Measurements from ENCODE around the gene KIF26B.

The KIF26B gene

DNA sequence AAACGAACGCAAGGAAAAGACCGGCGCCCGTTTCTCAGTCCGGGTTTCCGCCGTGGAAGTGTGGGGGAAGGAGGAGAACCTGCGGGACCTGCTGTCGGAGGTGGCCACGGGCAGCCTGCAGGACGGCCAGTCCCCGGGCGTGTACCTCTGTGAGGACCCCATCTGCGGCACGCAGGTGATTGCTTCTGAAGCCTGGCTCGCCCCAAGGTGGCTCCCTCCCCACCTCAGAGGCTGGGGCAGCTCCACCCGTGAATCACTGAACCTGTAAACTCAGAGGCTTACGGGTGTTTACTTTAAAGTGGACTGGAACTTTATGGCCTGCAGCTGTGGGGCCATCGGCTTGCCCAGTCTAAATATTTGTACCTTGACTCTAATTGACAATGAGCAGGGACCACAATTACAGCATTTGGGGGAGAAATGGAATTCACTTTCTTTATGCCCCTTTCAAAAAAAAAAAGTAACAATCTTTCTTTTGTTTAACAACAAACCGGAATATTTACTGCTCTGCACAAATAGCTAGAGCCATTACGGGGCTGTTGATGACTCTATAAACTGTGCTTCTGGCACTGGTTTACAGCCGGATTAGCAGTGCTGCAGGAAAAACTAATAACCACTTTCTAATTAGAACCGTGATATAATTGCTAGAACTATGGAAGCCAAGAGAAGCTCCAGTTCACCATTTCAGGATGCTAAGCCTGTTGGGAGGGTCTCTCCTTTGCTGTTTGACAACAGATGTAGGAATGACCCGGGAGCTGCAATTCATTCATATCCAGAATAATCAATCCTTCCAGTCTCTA is 454.8 kb downstream of the KIF26B start:
- DNase-seq: no peak

GRCh38 chr1:245611251-245611650 is 456.5 kb downstream of the KIF26B start:
- DNase-seq: no peak

GRCh38 chr1:245614476-245614875 is 459.7 kb downstream of the KIF26B start:
- no peak for DNase-seq

DNA sequence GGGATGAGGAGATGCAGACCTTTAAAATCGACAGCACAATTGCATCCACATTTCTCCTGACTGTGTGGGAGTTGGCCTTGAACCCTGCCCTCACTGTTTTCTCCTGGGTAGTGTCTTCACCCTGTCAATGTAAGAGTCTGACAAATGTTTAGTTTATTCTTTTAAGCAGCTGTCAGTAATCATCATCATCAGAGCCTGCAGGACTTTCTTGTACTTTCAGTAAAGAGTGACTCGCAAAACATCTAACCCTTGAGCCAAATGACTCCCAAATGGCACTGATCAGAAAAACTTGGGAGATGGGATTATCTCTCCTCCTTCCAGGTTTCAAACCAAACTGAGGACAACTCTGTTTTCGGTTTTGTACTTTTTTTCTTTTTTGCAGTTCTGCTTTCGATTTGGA is 460.2 kb downstream of the KIF26B start:
- DNase-seq: no peak

GRCh38 chr1:245621589-245621988 is 466.8 kb downstream of the KIF26B start:
- no peak for DNase-seq

DNA sequence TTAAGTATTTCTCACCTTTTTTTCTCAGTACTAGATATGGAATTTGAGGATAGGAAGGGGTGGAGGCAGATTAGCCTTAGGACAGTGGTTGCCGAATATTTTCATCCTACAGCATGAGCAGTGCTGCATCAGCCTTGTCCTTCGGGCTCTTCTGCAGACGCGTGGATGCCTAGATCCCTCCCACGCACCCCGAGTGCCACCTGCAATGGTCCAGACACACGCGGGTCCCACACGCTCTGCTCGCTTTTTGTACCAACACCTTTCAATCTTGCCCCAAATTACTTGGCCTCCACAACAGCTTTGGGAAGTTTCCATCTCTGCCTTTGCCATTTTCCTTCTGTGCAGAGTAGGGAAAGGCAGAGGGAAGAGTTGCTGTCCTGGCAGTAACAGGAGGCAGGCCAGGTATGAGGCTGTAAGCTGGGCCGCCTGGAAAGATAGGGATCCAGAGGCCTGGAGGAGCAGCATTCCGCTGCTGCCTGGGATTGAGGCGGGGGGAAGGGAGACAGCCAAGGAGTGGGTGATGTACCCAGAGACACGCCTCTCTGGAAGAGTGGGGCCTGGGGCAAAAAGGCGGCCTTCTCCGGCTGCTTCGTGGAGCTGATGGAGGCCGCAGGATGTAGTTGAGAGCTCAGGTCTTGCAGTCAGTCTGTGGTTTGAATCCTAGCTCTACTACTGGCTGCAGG is 467.7 kb downstream of the KIF26B start:
- DNase-seq: no peak

DNA sequence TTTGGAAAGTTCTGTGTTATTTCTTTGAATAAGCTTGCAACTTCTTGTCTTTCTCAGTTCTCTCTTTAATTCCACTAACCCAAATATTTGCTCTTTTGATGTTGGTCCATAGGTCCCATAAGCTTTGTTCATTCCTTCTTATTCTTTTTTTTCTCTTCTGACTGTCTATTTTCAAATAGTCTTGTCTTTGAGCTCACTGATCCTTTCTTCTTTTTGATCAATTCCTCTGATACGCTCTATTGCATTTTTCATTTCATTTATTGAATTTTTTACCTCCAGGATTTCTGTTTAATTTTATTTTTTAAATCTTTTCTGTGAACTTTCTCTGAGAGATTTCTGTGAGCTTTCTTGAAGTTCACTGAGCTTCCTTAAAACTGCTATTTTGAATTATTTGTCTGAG is 486.6 kb downstream of the KIF26B start:
- no peak for DNase-seq

GRCh38 chr1:245645406-245645805 is 490.6 kb downstream of the KIF26B start:
- no peak for DNase-seq

DNA sequence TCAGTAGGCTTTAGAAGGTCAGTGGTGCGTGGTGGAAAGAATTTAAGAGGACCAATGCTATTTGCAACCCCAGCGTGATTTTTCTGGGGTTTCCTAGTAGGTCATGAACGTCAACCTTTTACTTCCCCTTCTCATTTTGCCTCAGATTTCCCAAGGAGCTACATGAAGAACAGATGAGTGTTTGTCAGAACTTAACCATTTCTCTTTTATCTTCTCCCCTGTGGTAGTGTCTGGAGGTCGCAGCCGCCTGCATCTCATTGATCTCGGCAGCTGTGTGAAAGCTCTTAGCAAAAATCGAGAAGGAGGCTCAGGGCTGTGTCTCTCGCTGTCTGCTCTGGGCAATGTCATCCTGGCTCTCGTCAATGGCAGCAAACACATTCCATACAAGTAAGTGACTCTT is 491.1 kb downstream of the KIF26B start:
- no peak for DNase-seq

GRCh38 chr1:245648749-245649522 is 494.2 kb downstream of the KIF26B start:
- DNase-seq: no peak

DNA sequence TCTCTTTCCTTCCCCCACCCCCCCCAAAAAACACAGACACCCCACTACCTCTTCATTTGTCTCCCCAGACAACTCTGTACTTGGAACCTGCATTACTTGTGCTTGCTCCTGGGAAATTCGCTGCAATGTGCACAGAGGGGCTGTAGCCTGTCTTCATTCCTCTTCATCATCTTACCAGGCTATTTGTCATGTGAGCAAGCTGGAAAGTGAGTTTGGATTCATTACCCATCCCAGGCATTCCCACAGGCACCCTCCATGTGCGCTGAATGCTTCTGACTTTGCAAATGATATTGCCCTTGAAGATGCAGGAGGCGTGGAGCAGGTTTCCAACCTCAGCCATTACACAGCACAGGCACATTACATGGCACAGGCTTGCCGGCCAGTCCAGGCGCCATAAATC is 494.9 kb downstream of the KIF26B start:
- DNase-seq: no peak

DNA sequence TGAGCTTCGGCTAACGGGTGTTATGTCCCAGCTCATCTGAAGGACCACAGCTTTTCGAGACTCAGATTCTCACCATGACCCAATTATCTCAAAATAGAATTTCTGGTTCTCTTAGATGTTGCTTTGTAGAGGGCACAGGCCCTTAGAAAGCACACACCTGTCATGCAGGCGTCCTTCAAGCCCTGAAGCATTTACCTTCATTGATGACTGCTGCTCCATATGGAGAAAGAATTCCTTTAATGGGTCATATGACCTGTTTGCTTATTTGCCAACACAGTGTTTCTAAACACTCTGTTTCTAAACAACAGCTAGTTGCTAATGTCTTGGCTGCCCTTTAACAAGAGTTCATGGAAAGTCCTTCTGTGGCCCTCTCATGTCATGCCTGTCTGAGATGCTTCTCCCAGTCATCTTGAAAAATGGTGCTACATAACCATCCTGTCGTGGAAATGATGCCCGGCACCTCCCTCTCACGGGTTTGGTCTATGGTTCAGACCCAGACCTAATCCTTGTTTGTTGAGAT is 495.7 kb downstream of the KIF26B start:
- DNase-seq: no peak

DNA sequence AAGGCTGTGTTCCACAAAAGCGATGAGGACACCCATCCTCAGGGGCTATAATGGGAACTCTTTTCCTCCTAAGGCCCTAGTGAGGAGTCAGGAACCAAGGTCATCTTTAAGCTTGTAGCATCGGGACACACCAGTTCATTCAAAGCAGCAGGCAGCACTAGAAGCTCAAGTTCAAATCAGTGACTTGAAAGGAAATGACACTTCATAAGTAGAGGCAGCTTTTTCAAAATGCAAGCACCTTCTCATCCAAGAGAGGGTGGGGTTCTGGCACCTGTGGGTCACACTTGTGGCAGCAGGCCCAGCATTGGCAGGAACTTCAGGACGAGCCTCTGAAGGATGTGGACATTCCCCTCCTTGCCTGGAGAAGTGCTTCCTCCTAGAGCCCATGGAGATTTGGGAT is 496.3 kb downstream of the KIF26B start:
- DNase-seq: no peak

GRCh38 chr1:245652116-245652515 is 497.3 kb downstream of the KIF26B start:
- DNase-seq: no peak

GRCh38 chr1:245652660-245653427 is 498.1 kb downstream of the KIF26B start:
- no peak for DNase-seq

DNA sequence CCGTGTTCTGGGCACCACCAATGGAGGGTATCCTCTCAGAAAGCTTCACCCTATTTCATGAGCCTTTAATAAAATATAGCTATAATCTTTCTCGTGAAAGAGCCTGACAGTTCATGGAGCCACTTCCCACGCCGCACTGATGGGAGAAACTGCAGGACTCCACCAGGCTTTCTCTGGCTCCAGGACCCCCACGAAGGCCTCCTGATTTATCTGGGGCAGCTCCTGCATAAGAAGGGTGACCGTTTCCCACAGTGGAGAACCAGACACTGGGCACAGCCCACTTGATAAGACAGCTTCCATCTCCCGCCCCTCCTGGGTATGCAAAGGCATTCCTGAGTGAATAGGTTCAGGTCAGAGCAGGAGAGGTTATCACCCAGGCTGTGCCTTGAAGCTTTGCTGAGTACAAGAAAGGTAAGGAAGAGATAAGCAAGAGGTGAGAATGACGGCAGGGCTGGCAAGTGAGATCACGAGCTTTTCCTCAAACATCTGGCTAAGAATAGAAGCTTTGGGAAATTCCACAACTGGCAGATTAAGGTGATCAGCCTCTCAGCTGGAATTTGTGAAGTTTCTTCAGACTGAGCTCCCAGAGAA is 499.8 kb downstream of the KIF26B start:
- no peak for DNase-seq

DNA sequence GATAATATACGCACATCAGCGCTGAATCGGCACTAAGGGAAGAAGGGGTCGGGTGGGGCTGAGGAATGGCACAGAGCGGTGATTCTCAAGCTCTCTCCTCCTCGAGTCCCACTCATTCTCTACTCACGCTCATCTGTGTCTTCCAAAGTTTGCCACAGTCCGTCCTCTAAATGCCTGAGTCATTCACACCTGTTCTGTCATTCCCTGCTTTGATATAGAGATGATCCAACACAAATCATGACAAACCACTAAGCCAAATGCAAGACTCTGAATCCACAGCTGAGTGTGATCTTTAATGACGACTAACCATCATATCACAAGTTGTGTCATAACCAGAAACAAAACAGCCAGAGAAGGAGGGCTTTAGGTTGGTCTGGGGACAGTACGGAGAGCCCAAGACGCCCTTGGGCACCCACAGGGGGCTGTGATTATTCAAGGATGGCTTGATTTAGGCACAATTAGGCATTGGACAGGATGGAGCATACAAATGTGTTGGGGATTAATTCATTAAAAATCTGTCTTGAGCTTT is 501.5 kb downstream of the KIF26B start:
- no peak for DNase-seq

GRCh38 chr1:245657371-245657770 is 502.6 kb downstream of the KIF26B start:
- no peak for DNase-seq

DNA sequence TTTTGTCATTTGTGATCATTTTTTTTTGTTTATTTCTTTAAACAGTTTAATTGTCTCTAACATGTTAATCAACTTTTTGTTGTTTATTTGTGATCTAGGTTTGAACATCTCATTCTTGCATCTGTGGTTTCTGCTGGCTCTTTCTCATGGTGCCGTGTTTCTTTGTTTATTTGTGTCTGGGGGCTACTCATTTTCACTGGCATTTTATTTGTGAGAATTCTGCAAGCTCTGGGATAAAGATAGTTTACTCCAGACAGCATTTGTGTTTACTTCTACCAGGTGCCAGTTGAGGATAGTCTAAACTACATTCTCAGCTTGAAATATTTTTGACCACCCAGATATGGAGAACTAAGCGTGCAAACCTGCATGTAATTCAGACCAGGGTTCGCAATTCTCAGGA is 508.6 kb downstream of the KIF26B start:
- no peak for DNase-seq

- no peak for DNase-seq
These were observed 509.1 kb downstream of the KIF26B start for GRCh38 chr1:245663841-245664240.

DNA sequence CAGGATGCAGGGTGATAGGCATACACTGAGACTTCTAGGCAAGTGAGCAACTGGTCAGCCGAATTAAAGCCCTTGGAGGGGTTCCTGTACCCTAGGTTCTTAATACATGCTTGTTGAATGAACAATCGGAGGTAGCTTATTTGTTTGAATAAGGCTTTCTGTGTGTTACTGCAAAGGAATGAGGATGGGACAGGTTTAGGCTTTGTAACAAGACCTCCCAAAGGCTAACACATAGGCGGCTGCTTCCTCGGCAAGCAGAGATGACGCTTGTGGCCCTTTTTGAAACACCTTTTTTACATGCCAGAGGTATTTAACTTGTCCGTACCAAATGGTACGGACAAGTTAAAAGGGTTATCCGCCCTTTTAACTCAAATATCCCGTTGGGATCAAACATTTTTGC is 511.6 kb downstream of the KIF26B start:
- DNase-seq: no peak

GRCh38 chr1:245671349-245671748 is 516.6 kb downstream of the KIF26B start:
- no peak for DNase-seq
